ENCODE results near the gene COLEC11. TPM values are rescaled to one million over a fixed set of nuclear protein-coding genes. Genes with fewer than 3 reads are reported as not detected.

The COLEC11 gene
- polyA plus RNA-seq, 1 experiment, result 0.15 TPM

- ChIA-PET CTCF (interaction anchor here (0.8 to 1.1 kb wide), 2 partner anchors 9 to 65 kb away, joined by 4 to 5 read pairs; no protein-coding TSS in a partner anchor), POLR2A (interaction anchor here (0.5 kb wide), 1 partner anchor 207 kb away, joined by 3 read pairs; no protein-coding TSS in a partner anchor)
- H3K27me3 ChIP-seq (ENCODE audit: control insufficient read depth, insufficient read depth, low read length), result no peaks in the 10 kb centered on the region
- DNase-seq (ENCODE audit: low read depth), result no peak
- H3K36me3 ChIP-seq (ENCODE audit: control insufficient read depth, insufficient read depth, low read length), result peaks cover 8% of the 10 kb centered on the region
- no peak overlapping the region for H3K4me3 ChIP-seq (ENCODE audit: low read depth, low read length)
- TF ChIP-seq, protein P1, sequence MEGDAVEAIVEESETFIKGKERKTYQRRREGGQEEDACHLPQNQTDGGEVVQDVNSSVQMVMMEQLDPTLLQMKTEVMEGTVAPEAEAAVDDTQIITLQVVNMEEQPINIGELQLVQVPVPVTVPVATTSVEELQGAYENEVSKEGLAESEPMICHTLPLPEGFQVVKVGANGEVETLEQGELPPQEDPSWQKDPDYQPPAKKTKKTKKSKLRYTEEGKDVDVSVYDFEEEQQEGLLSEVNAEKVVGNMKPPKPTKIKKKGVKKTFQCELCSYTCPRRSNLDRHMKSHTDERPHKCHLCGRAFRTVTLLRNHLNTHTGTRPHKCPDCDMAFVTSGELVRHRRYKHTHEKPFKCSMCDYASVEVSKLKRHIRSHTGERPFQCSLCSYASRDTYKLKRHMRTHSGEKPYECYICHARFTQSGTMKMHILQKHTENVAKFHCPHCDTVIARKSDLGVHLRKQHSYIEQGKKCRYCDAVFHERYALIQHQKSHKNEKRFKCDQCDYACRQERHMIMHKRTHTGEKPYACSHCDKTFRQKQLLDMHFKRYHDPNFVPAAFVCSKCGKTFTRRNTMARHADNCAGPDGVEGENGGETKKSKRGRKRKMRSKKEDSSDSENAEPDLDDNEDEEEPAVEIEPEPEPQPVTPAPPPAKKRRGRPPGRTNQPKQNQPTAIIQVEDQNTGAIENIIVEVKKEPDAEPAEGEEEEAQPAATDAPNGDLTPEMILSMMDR (IDR thresholded peaks at IDR 0.05; ENCODE audit: insufficient read depth, low read depth, low read length), result no peak
These were observed 9.4 kb upstream of the COLEC11 start for GRCh38 chr2:3585261-3586109.

DNA sequence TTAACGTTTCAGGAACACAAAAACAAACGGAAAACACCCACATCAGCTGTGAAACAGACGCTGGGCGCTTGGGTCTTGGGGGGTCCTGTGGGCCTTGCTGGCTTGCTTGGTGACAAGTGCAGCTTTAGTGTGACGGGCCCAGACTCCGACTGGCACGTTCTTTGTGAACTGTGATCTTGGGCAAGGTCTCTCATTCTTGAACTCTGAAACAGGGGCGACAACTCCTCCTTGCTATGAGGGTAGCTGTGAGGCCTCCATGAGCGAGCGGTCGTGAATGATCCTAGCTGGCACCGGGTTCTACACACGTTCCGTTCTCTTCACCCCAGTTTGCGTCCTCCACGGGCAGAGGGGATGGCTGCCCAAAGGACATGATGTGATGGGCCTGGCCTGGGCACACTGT lies 8.7 kb upstream of the COLEC11 start:
- Histone ChIP-seq H3K27me3 (ENCODE audit: control insufficient read depth, insufficient read depth, low read length) (no peaks in the 10 kb centered on the region), H3K36me3 (ENCODE audit: control insufficient read depth, insufficient read depth, low read length) (peaks cover 8% of the 10 kb centered on the region), H3K4me3 (ENCODE audit: low read depth, low read length) (no peak overlapping the region)
- TF ChIP-seq, protein P1 (IDR thresholded peaks at IDR 0.05; ENCODE audit: insufficient read depth, low read depth, low read length), result no peak
- POLR2A ChIA-PET, result no interaction called here
- no peak for DNase-seq (ENCODE audit: low read depth)
- CTCF ChIA-PET, result no interaction called here

- no peaks in the 10 kb centered on the region for H3K27me3 ChIP-seq (ENCODE audit: control insufficient read depth, insufficient read depth, low read length)
- DNase-seq (ENCODE audit: low read depth), result no peak
- ChIA-PET CTCF (no interaction called here), POLR2A (no interaction called here)
- H3K36me3 ChIP-seq (ENCODE audit: control insufficient read depth, insufficient read depth, low read length), result peaks cover 4% of the 10 kb centered on the region
- H3K4me3 ChIP-seq (ENCODE audit: low read depth, low read length), result no peak overlapping the region
- TF ChIP-seq, protein P1 (IDR thresholded peaks at IDR 0.05; ENCODE audit: insufficient read depth, low read depth, low read length), result no peak
These were observed 7.9 kb upstream of the COLEC11 start for GRCh38 chr2:3587021-3587420.

DNA sequence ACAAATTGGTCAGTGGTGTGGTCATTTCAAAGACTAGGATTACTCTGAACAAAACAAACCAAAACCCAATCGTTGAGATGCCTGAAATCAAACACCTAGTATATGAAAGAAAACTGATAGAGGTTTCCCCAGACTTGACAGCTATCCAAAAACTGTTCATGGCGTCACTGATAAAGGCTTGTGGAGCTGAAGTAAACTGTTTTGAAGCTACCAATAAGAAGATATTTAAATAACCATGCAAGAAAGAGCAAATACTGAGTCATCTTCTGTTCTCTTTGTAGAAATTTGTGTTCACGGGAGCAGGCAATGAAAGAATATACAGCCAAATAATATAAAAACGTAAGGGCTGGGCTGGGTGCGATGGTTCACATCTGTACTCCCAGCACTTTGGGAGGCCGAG lies 7.5 kb upstream of the COLEC11 start:
- POLR2A ChIA-PET, result no interaction called here
- no peaks in the 10 kb centered on the region for H3K27me3 ChIP-seq (ENCODE audit: control insufficient read depth, insufficient read depth, low read length)
- DNase-seq (ENCODE audit: low read depth), result no peak
- H3K36me3 ChIP-seq (ENCODE audit: control insufficient read depth, insufficient read depth, low read length), result peaks cover 4% of the 10 kb centered on the region
- CTCF ChIA-PET, result no interaction called here
- no peak overlapping the region for H3K4me3 ChIP-seq (ENCODE audit: low read depth, low read length)
- TF ChIP-seq, protein P1 (IDR thresholded peaks at IDR 0.05; ENCODE audit: insufficient read depth, low read depth, low read length), result no peak

DNA sequence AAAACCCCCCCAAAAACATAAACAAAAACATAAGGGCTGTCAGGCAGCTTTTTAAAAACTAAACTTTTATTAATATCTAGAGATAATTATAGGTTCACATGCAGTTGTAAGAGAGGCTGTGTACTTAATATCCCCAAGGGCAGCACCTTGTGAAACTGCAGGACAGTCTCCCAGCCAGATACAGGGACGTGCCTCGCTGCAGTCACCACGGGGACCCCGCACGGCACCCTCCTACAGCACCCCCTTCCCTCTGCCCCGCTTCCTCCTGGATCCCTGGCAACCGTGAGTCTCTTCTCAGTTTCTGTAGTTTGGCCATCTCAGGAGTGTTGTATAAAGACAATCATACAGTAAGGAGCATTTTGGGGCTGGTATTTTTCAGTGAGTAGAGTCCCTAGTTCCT lies 6.8 kb upstream of the COLEC11 start:
- Histone ChIP-seq H3K27me3 (ENCODE audit: control insufficient read depth, insufficient read depth, low read length) (no peaks in the 10 kb centered on the region), H3K4me3 (ENCODE audit: low read depth, low read length) (no peak overlapping the region), H3K36me3 (ENCODE audit: control insufficient read depth, insufficient read depth, low read length) (peaks cover 4% of the 10 kb centered on the region)
- TF ChIP-seq, protein P1 (IDR thresholded peaks at IDR 0.05; ENCODE audit: insufficient read depth, low read depth, low read length), result no peak
- DNase-seq (ENCODE audit: low read depth), result no peak
- POLR2A ChIA-PET, result no interaction called here
- CTCF ChIA-PET, result interaction anchor here (0.6 kb wide), 1 partner anchor 1622 kb away, joined by 3 read pairs; no protein-coding TSS in a partner anchor

Data from BJ (cell line).